ENCODE results near the gene EP400. TPM values are rescaled to one million over a fixed set of nuclear protein-coding genes. Genes with fewer than 3 reads are reported as not detected.

EP400 gene
- total and polyA plus RNA-seq, 9 donors: 19.6 to 60.7 (median 44.0) TPM

DNA sequence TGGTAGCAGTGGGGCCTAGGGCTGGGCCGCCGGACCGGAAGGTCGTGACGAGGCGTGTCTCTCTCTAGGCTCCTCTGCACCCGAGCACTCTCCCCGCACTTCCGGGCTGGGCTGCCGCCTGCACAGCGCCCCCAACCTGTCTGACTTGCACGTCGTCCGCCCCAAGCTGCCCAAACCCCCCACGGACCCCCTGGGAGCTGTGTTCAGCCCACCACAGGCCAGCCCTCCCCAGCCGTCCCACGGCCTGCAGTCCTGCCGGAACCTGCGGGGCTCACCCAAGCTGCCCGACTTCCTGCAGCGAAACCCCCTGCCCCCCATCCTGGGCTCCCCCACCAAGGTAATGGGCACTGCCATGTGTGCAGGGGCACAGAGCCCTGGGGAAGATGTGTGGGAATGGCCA is 33.9 kb upstream of the EP400 start:
- no peaks in the 10 kb centered on the region for H3K9me3 ChIP-seq
- no peaks in the 10 kb centered on the region for H3K4me1 ChIP-seq (ENCODE audit: insufficient read depth)
- H3K36me3 ChIP-seq: peaks cover under 1% of the 10 kb centered on the region
- H3K4me3 ChIP-seq: no peak overlapping the region
- 90% methylated on average over 21 of the region's 21 CpGs for WGBS, 3 donors
- H3K27me3 ChIP-seq: no peaks in the 10 kb centered on the region
- peak in 1 of 5 donors; percentile 20 for DNase-seq
- intact Hi-C loops (cut with DNase I): no loop called here
- no peak overlapping the region for H3K27ac ChIP-seq
- TF ChIP-seq, protein P1, sequence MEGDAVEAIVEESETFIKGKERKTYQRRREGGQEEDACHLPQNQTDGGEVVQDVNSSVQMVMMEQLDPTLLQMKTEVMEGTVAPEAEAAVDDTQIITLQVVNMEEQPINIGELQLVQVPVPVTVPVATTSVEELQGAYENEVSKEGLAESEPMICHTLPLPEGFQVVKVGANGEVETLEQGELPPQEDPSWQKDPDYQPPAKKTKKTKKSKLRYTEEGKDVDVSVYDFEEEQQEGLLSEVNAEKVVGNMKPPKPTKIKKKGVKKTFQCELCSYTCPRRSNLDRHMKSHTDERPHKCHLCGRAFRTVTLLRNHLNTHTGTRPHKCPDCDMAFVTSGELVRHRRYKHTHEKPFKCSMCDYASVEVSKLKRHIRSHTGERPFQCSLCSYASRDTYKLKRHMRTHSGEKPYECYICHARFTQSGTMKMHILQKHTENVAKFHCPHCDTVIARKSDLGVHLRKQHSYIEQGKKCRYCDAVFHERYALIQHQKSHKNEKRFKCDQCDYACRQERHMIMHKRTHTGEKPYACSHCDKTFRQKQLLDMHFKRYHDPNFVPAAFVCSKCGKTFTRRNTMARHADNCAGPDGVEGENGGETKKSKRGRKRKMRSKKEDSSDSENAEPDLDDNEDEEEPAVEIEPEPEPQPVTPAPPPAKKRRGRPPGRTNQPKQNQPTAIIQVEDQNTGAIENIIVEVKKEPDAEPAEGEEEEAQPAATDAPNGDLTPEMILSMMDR (IDR thresholded peaks at IDR 0.05): no peak

DNA sequence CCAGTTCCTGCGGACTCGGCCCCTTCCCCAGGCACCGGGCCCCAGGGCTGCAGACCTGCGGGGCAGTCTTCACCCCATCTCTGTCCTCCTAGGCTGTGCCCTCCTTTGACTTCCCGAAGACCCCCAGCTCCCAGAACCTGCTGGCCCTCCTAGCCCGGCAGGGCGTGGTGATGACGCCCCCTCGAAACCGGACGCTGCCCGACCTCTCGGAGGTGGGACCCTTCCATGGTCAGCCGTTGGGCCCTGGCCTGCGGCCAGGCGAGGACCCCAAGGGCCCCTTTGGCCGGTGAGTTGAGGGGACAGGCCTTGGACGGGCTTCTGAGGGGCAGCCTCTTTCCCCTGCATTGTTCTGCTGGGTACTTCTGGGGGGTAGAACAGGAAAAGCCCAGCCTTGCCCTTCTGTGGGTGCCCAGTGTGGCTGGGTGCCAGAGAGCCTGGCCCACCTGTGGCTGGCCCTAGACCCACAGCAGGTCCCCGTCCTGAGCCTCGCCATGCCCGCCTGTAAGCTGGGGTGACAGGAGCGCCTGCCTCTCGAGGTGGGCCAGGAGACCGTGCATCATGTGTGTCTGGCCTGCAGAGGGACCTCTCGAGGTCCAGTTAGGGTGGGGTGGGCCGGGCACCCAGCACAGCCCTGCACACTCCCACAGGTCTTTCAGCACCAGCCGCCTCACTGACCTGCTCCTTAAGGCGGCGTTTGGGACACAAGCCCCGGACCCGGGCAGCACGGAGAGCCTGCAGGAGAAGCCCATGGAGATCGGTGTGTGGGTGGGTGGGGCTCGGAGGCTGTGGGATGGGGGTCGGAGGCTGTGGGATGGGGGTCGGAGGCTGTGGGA is 33.2 kb upstream of the EP400 start:
- 81 to 94% (median 85%) methylated on average over 27 to 36 of the region's 36 CpGs for WGBS, 3 donors
- no peaks in the 10 kb centered on the region for H3K9me3 ChIP-seq
- no peaks in the 10 kb centered on the region for H3K36me3 ChIP-seq
- TF ChIP-seq POLR2A (IDR thresholded peaks at IDR 0.05): no peak
- no peak for TF ChIP-seq EP300 (IDR thresholded peaks at IDR 0.05)
- TF ChIP-seq, protein P1 (IDR thresholded peaks at IDR 0.05): no peak
- intact Hi-C loops (cut with DNase I): no loop called here
- no peak overlapping the region for H3K4me3 ChIP-seq
- no peak overlapping the region for H3K27ac ChIP-seq
- no peaks in the 10 kb centered on the region for H3K27me3 ChIP-seq
- DNase-seq: peak in 1 of 5 donors; percentile 24
- no peaks in the 10 kb centered on the region for H3K4me1 ChIP-seq (ENCODE audit: insufficient read depth)

DNA sequence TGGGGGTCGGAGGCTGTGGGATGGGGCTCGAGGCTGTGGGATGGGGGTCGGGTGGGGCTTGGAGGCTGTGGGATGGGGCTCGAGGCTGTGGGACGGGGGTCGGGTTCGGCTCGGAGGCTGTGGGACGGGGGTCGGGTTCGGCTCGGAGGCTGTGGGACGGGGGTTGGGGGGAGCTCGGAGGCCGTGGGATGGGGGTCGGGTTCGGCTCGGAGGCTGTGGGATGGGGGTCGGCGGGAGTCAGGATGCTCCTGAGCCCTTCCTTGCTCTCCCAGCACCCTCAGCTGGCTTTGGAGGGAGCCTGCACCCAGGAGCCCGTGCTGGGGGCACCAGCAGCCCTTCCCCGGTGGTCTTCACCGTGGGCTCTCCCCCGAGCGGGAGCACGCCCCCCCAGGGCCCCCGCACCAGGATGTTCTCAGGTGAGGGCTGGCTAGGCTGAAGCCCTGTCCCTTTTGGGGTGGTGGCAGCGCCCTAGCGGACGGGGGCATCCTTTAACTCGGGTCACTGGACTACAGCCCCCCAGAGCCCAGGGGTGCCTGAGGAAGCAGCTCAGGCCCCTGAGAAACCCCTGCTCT is 32.5 kb upstream of the EP400 start:
- no peaks in the 10 kb centered on the region for H3K36me3 ChIP-seq
- H3K4me1 ChIP-seq (ENCODE audit: insufficient read depth): no peaks in the 10 kb centered on the region
- no peak for TF ChIP-seq POLR2A (IDR thresholded peaks at IDR 0.05)
- TF ChIP-seq EP300 (IDR thresholded peaks at IDR 0.05): no peak
- TF ChIP-seq, protein P1 (IDR thresholded peaks at IDR 0.05): no peak

DNA sequence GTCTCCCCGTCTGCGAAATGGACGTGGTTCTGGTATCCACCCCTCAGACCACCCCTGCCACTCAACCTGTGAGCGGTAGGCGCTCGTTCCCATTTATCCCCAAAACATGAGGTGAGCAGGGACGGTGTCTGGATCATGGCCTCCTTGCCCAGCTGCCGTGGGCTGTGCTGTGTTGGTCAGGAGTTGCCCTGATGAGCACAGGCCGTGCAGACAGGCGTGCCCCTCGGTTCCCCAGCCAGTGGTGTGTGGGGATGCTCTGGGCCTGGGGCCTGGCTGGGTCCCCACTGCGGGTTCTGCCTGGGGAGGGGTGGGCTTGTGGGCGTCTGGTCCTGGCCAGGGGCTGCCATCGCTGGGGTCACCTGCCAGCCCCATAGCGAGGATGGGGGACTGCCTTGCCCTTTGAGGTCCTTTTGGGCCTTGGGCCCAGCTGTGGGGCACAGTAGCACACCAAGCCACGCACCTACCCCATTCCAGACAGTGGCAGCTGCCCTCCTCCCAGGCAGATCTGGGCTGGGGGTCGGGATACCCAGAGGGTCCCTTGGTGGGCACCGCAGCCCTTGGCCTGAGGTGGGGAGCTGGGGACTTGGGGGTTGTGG is 31.9 kb upstream of the EP400 start:
- 88 to 90% (median 89%) methylated on average over 13 to 18 of the region's 18 CpGs for WGBS, 3 donors
- no peak overlapping the region for H3K27ac ChIP-seq
- H3K9me3 ChIP-seq: no peaks in the 10 kb centered on the region
- no peaks in the 10 kb centered on the region for H3K4me1 ChIP-seq (ENCODE audit: insufficient read depth)
- no peak overlapping the region for H3K4me3 ChIP-seq
- H3K36me3 ChIP-seq: no peaks in the 10 kb centered on the region
- TF ChIP-seq, protein P1 (IDR thresholded peaks at IDR 0.05): no peak
- no peak for TF ChIP-seq EP300 (IDR thresholded peaks at IDR 0.05)
- TF ChIP-seq POLR2A (IDR thresholded peaks at IDR 0.05): no peak
- intact Hi-C loops (cut with DNase I): no loop called here
- peak in 1 of 5 donors; percentile 18 for DNase-seq
- H3K27me3 ChIP-seq: no peaks in the 10 kb centered on the region

More for the DNA sequence above, 32.5 kb upstream of the EP400 start:
- Histone ChIP-seq H3K27me3 (no peaks in the 10 kb centered on the region), H3K9me3 (no peaks in the 10 kb centered on the region), H3K4me3 (no peak overlapping the region), H3K27ac (no peak overlapping the region)
- peak in 1 of 5 donors; percentile 17 for DNase-seq
- intact Hi-C loops (cut with DNase I): no loop called here
- 69 to 90% (median 75%) methylated on average over 11 to 31 of the region's 31 CpGs for WGBS, 3 donors
